A673 (cell line): ENCODE results near the gene ZC2HC1C. TPM values are rescaled to one million over a fixed set of nuclear protein-coding genes. Genes with fewer than 3 reads are reported as not detected.

Source experiments
- Bru-seq: library from RNA; stranded (reverse); fragments of 400-500 nt; gene quantifications from one replicate; lab custom pipeline; 2021; lab: Mats Ljungman, UMichigan
- BruChase-seq, 2 experiments: library from RNA; stranded (reverse); fragments of 400-500 nt; gene quantifications; one replicate each; lab custom pipeline; 2021; lab: Mats Ljungman, UMichigan
- BruUV-seq: library from RNA; stranded (reverse); fragments of 400-500 nt; replicated peaks from 2 replicates; lab custom pipeline; 2021; lab: Mats Ljungman, UMichigan
- CTCF ChIA-PET: fragments of 300-600 bp; sonication (Branson Sonifier 250); formaldehyde crosslinking; loops from one replicate; lab custom pipeline; 2022; ENCODE audit warnings: antibody characterized with exemption; lab: Charles Lee
- POLR2A ChIA-PET: fragments of 300-600 bp; sonication (Branson Sonifier 250); formaldehyde crosslinking; loops from one replicate; lab custom pipeline; 2022; ENCODE audit warnings: antibody characterized with exemption; ENCODE audit not compliant: low non-redundant PET; lab: Charles Lee
- DNase-seq: peaks from one replicate; pipeline ENCODE4 v3.0.0-alpha.2; 2015; ENCODE audit warnings: low spot score
- H3K27ac ChIP-seq: fragments of 200-600 bp; sonication (generic); 2 replicates; pipeline ENCODE4 v1.5.1; 2016; ENCODE audit warnings: mixed run types, low read depth, mild to moderate bottlenecking, mixed read lengths, antibody characterized with exemption, low read length; ENCODE audit not compliant: poor library complexity, severe bottlenecking
- H3K27me3 ChIP-seq: fragments of 200-600 bp; sonication (generic); replicated peaks from 2 replicates; pipeline ENCODE4 v1.6.1; 2017; ENCODE audit warnings: mixed run types, low read depth, mild to moderate bottlenecking, mixed read lengths, antibody characterized with exemption, low read length; ENCODE audit not compliant: insufficient read depth, poor library complexity
- H3K36me3 ChIP-seq: fragments of 200-600 bp; sonication (generic); 2 replicates; pipeline ENCODE4 v1.6.1; 2016; ENCODE audit warnings: mixed run types, mild to moderate bottlenecking, mixed read lengths, antibody characterized with exemption, low read length; ENCODE audit not compliant: insufficient read depth, poor library complexity, severe bottlenecking
- H3K4me1 ChIP-seq: fragments of 200-600 bp; sonication (generic); 2 replicates; pipeline ENCODE4 v1.6.1; 2017; ENCODE audit warnings: mixed run types, mild to moderate bottlenecking, mixed read lengths, antibody characterized with exemption, low read length; ENCODE audit not compliant: insufficient read depth, poor library complexity, severe bottlenecking
- H3K4me3 ChIP-seq: fragments of 200-600 bp; sonication (generic); 2 replicates; pipeline ENCODE4 v1.5.1; 2016; ENCODE audit warnings: low read depth, mixed run types, mild to moderate bottlenecking, mixed read lengths, low read length; ENCODE audit not compliant: poor library complexity, severe bottlenecking
- H3K9me3 ChIP-seq: fragments of 200-600 bp; sonication (generic); 2 replicates; pipeline ENCODE4 v1.6.1; 2016; ENCODE audit warnings: mixed run types, low read depth, mild to moderate bottlenecking, mixed read lengths, antibody characterized with exemption, low read length; ENCODE audit not compliant: poor library complexity, severe bottlenecking
- CTCF ChIP-seq: fragments of 300-800, 200-600 bp; sonication (generic); conservative IDR thresholded peaks from 2 replicates; pipeline ENCODE4 v1.5.1; 2017; ENCODE audit warnings: low read depth, mild to moderate bottlenecking, antibody characterized with exemption, low read length, moderate library complexity, mixed read lengths
- EZH2 ChIP-seq: fragments of 200-600 bp; sonication (generic); IDR thresholded peaks from 2 replicates; pipeline ENCODE4 v1.6.1; 2017; ENCODE audit warnings: borderline replicate concordance, low read depth, mild to moderate bottlenecking, mixed read lengths, antibody characterized with exemption, low read length; ENCODE audit not compliant: poor library complexity, severe bottlenecking
- intact Hi-C: fragments of 100-400 bp; cut with micrococcal nuclease; formaldehyde crosslinking; loops from one replicate; pipeline ENCODE4 v1.10.0; 2022; ENCODE audit not compliant: unreplicated experiment
- long read RNA-seq: library from polyadenylated mRNA; stranded (forward); transcript quantifications from one replicate; pipeline ENCODE4 v2.0.0, GENCODE V29; 2022
- total RNA-seq: library from RNA; stranded (reverse); gene quantifications from 2 replicates; pipeline ENCODE4 v1.2.3, GENCODE V29; 2021

The ZC2HC1C gene
- 1.0 TPM in 2 replicates for total RNA-seq
- Bru-seq, nascent RNA, result percentile 36 among the genes with signal in this experiment
- BruChase-seq, experiment 1, labeled RNA remaining after a 2-hour chase, result percentile 31 among the genes with signal in this experiment
- BruChase-seq, experiment 2, labeled RNA remaining after a 6-hour chase, result percentile 29 among the genes with signal in this experiment
- long read RNA-seq, partial matches to known transcripts, result 1 of 6 reads
- long read RNA-seq, other reads (novel, unspliced or antisense), result 5 of 6 reads

- ChIA-PET CTCF (no interaction called here), POLR2A (no interaction called here)
- TF ChIP-seq CTCF, result no peak
- no peak for TF ChIP-seq EZH2
- peaks cover 18% of the 10 kb centered on the region for H3K4me1 ChIP-seq
- intact Hi-C loops, result loop anchor here (5.0 kb wide), 1 partner anchor 117 kb away; no protein-coding TSS in a partner anchor
- no peaks in the 10 kb centered on the region for H3K9me3 ChIP-seq
- peak within 1 kb of the TSS; percentile 85 for H3K27ac ChIP-seq
- no peaks in the 10 kb centered on the region for H3K27me3 ChIP-seq
- BruUV-seq, result no TSS peak
- peak; percentile 67 for DNase-seq
- no peaks in the 10 kb centered on the region for H3K36me3 ChIP-seq
- H3K4me3 ChIP-seq, result peak within 1 kb of the TSS; percentile 52
Observed at GRCh38 chr14:75069121-75069810, at the start of gene ZC2HC1C. Gene ZC2HC1C (plus strand): TSS chr14:75069641. CDS start chr14:75070574, 933 bp downstream.

- POLR2A ChIA-PET, result interaction anchor here (0.6 kb wide), 1 partner anchor 112 kb away, joined by 5 read pairs; no protein-coding TSS in a partner anchor
- BruUV-seq, result no TSS peak
Observed at GRCh38 chr14:75022655-75023054, 46.8 kb upstream of the ZC2HC1C start.

GRCh38 chr14:75023108-75023507, 46.3 kb upstream of the ZC2HC1C start:
- intact Hi-C loops, result no loop called here
- BruUV-seq, result no TSS peak
- Histone ChIP-seq H3K4me1 (peaks cover 5% of the 10 kb centered on the region), H3K27ac (no peak overlapping the region), H3K9me3 (no peaks in the 10 kb centered on the region), H3K4me3 (no peak overlapping the region), H3K27me3 (no peaks in the 10 kb centered on the region), H3K36me3 (peaks cover 3% of the 10 kb centered on the region)
- no peak for DNase-seq
- no peak for TF ChIP-seq CTCF
- TF ChIP-seq EZH2, result no peak
- POLR2A ChIA-PET, result interaction anchor here (0.6 kb wide), 1 partner anchor 113 kb away, joined by 5 read pairs; no protein-coding TSS in a partner anchor
- CTCF ChIA-PET, result no interaction called here

More at GRCh38 chr14:75022655-75023054, 46.8 kb upstream of the ZC2HC1C start:
- TF ChIP-seq EZH2 (no peak), CTCF (peak; percentile 52)
- peaks cover 5% of the 10 kb centered on the region for H3K4me1 ChIP-seq
- peak; percentile 39 for DNase-seq
- CTCF ChIA-PET, result no interaction called here
- H3K9me3 ChIP-seq, result no peaks in the 10 kb centered on the region
- no peak overlapping the region for H3K4me3 ChIP-seq
- intact Hi-C loops, result no loop called here
- H3K27ac ChIP-seq, result no peak overlapping the region
- peaks cover 3% of the 10 kb centered on the region for H3K36me3 ChIP-seq
- no peaks in the 10 kb centered on the region for H3K27me3 ChIP-seq
